Measurements from ENCODE around the gene SH3BP4.

- TF ChIP-seq POLR2A (IDR thresholded peaks at IDR 0.05) (no peak), CTCF (IDR thresholded peaks at IDR 0.05) (no peak)
These were observed 2.8 kb downstream of the SH3BP4 start for GRCh38 chr2:234954551-234954992.

All from Peyer's patch (tissue), 4 donors.